H1 (cell line): ENCODE measurements around the gene RRBP1. TPM values are rescaled to one million over a fixed set of nuclear protein-coding genes. Genes with fewer than 3 reads are reported as not detected.

ENCODE experiments used
- CTCF ChIA-PET: fragments of 300-600 bp; sonication (Branson Sonifier 250); formaldehyde crosslinking; loops from one replicate; lab custom pipeline; 2021; ENCODE audit not compliant: partially characterized antibody; lab: Charles Lee
- POLR2A ChIA-PET: fragments of 300-600 bp; sonication (Branson Sonifier 250); formaldehyde crosslinking; loops from one replicate; lab custom pipeline; 2021; ENCODE audit warnings: inconsistent platforms; ENCODE audit not compliant: partially characterized antibody; lab: Charles Lee
- DNase-seq, 2 experiments: peaks; one replicate each; pipeline versions ENCODE4 v3.0.0 to v3.0.0-alpha.2; 2010 to 2022; ENCODE audit warnings: low spot score in 2 of 2, low read depth in 1 of 2, mixed read lengths in 1 of 2
- FAIRE-seq: peaks from 2 replicates; lab custom pipeline; 2011; peaks lifted over from hg19 to GRCh38; lab: Jason Lieb, UNC
- H2AFZ ChIP-seq: 2 replicates; pipeline ENCODE4 v1.8.1; 2012; ENCODE audit warnings: low read length, inconsistent platforms
- H2AK5ac ChIP-seq: 2 replicates; pipeline ENCODE4 v1.6.1; 2013; ENCODE audit warnings: low read depth, low read length
- H2BK120ac ChIP-seq: replicated peaks from 2 replicates; pipeline ENCODE3; 2013; ENCODE audit warnings: low read depth, low read length, inconsistent platforms
- H2BK12ac ChIP-seq: 2 replicates; pipeline ENCODE4 v1.6.1; 2013; ENCODE audit warnings: low read depth, low read length
- H2BK15ac ChIP-seq: 2 replicates; pipeline ENCODE4 v1.6.1; 2013; ENCODE audit warnings: low read length
- H2BK20ac ChIP-seq: 2 replicates; pipeline ENCODE4 v1.6.1; 2013; ENCODE audit warnings: low read length
- H2BK5ac ChIP-seq: 2 replicates; pipeline ENCODE4 v1.6.1; 2013; ENCODE audit warnings: low read depth, low read length
- H3K14ac ChIP-seq: 2 replicates; pipeline ENCODE4 v1.6.1; 2013; ENCODE audit warnings: inconsistent platforms; ENCODE audit not compliant: insufficient read length
- H3K18ac ChIP-seq: 2 replicates; pipeline ENCODE4 v1.6.1; 2013; ENCODE audit warnings: low read length; ENCODE audit errors: extremely low read depth
- H3K23ac ChIP-seq: 2 replicates; pipeline ENCODE4 v1.6.1; 2013; ENCODE audit warnings: inconsistent platforms; ENCODE audit not compliant: insufficient read length
- H3K23me2 ChIP-seq: 2 replicates; pipeline ENCODE4 v1.6.1; 2013; ENCODE audit warnings: low read depth, low read length
- H3K27ac ChIP-seq: 2 replicates; pipeline ENCODE4 v1.6.1; 2011; ENCODE audit warnings: low read depth, low read length, inconsistent platforms
- H3K27me3 ChIP-seq, 4 experiments: replicated peaks in 1 of 4; 1 replicate in 1 of 4; 2 replicates in 3 of 4; pipeline versions ENCODE4 v1.6.1 to v1.8.1; 2011 to 2013; ENCODE audit warnings: low read length in 3 of 4, mild to moderate bottlenecking in 3 of 4, inconsistent platforms in 2 of 4, mixed read lengths in 2 of 4, moderate library complexity in 1 of 4; ENCODE audit not compliant: control insufficient read depth in 3 of 4, insufficient read depth in 3 of 4; ENCODE audit errors: extremely low read depth in 1 of 4
- H3K36me3 ChIP-seq, 4 experiments: 2 replicates each; pipeline versions ENCODE4 v1.6.1 to v1.8.1; 2011 to 2013; ENCODE audit warnings: mild to moderate bottlenecking in 4 of 4, low read length in 3 of 4, moderate library complexity in 2 of 4, control low read depth in 1 of 4, inconsistent platforms in 1 of 4; ENCODE audit not compliant: insufficient read depth in 4 of 4, control insufficient read depth in 2 of 4
- H3K4ac ChIP-seq: replicated peaks from 2 replicates; pipeline ENCODE3; 2013; ENCODE audit warnings: low read length, low read depth, mixed read lengths, inconsistent platforms; ENCODE audit not compliant: insufficient read length
- H3K4me1 ChIP-seq, 4 experiments: replicated peaks in 1 of 4; 1 replicate in 1 of 4; 2 replicates in 3 of 4; pipeline versions ENCODE4 v1.6.1 to v1.8.1; 2011 to 2013; ENCODE audit warnings: low read length in 3 of 4, inconsistent platforms in 2 of 4, mixed read lengths in 1 of 4; ENCODE audit not compliant: insufficient read depth in 4 of 4, control insufficient read depth in 3 of 4
- H3K4me2 ChIP-seq, 2 experiments: 2 replicates each; pipeline versions ENCODE4 v1.6.1 to v1.8.1; 2011 to 2013; ENCODE audit warnings: low read depth in 2 of 2, low read length in 2 of 2, control low read depth in 1 of 2, inconsistent platforms in 1 of 2, mild to moderate bottlenecking in 1 of 2; ENCODE audit not compliant: insufficient read depth in 1 of 2
- H3K4me3 ChIP-seq, 4 experiments: fragments of 200-600, 300-600 bp in 1 of 4; sonication (generic), shearing (Covaris generic), sonication (Bioruptor Twin) in 1 of 4; 2 replicates each; pipeline versions ENCODE4 v1.5.1 to v1.8.1; 2011 to 2016; ENCODE audit warnings: low read length in 4 of 4, low read depth in 3 of 4, control low read depth in 2 of 4, inconsistent platforms in 2 of 4, mild to moderate bottlenecking in 2 of 4, mixed read lengths in 1 of 4, moderate library complexity in 1 of 4; ENCODE audit not compliant: insufficient read depth in 2 of 4; ENCODE audit errors: extremely low read depth in 1 of 4
- H3K56ac ChIP-seq: replicated peaks from 2 replicates; pipeline ENCODE3; 2013; ENCODE audit warnings: low read depth, mild to moderate bottlenecking, mixed read lengths, low read length, inconsistent platforms; ENCODE audit not compliant: insufficient read length
- H3K79me1 ChIP-seq: 2 replicates; pipeline ENCODE4 v1.6.1; 2013; ENCODE audit warnings: low read depth, low read length, control low read depth
- H3K79me2 ChIP-seq, 2 experiments: 2 replicates each; pipeline versions ENCODE4 v1.6.1 to v1.8.1; 2012 to 2013; ENCODE audit warnings: low read length in 2 of 2, mild to moderate bottlenecking in 2 of 2, inconsistent platforms in 1 of 2; ENCODE audit not compliant: insufficient read depth in 2 of 2, control insufficient read depth in 1 of 2
- H3K9ac ChIP-seq, 4 experiments: replicated peaks in 1 of 4; 1 replicate in 1 of 4; 2 replicates in 3 of 4; pipeline versions ENCODE4 v1.6.1 to v1.8.1; 2011 to 2013; ENCODE audit warnings: low read depth in 3 of 4, low read length in 3 of 4, control low read depth in 2 of 4, mild to moderate bottlenecking in 2 of 4, moderate library complexity in 2 of 4, inconsistent platforms in 1 of 4; ENCODE audit errors: extremely low read depth in 1 of 4
- H3K9me3 ChIP-seq, 2 experiments: 2 replicates each; pipeline versions ENCODE4 v1.6.1 to v1.8.1; 2012 to 2013; ENCODE audit warnings: mild to moderate bottlenecking in 2 of 2, moderate library complexity in 2 of 2, control low read depth in 1 of 2, inconsistent platforms in 1 of 2, low read depth in 1 of 2, low read length in 1 of 2, mixed read lengths in 1 of 2; ENCODE audit not compliant: insufficient read depth in 2 of 2
- H4K20me1 ChIP-seq, 2 experiments: replicated peaks in 1 of 2; 2 replicates each; pipeline versions ENCODE3 to v1.8.1; 2011 to 2013; ENCODE audit warnings: inconsistent platforms in 2 of 2, low read length in 2 of 2, mild to moderate bottlenecking in 1 of 2; ENCODE audit not compliant: insufficient read depth in 2 of 2, control insufficient read depth in 1 of 2
- H4K5ac ChIP-seq: 2 replicates; pipeline ENCODE4 v1.6.1; 2013; ENCODE audit warnings: low read length, low read depth, mixed read lengths, inconsistent platforms; ENCODE audit not compliant: insufficient read length
- H4K8ac ChIP-seq: 2 replicates; pipeline ENCODE4 v1.8.0; 2013; ENCODE audit warnings: mild to moderate bottlenecking, moderate library complexity, low read length, inconsistent platforms; ENCODE audit not compliant: insufficient read depth; ENCODE audit errors: extremely low read depth
- H4K91ac ChIP-seq: replicated peaks from 2 replicates; pipeline ENCODE3; 2013; ENCODE audit warnings: low read length, mixed read lengths, inconsistent platforms; ENCODE audit not compliant: insufficient read length
- BCL11A ChIP-seq, 2 experiments: IDR thresholded peaks; one replicate each; pipeline ENCODE4 v1.6.1; 2011; ENCODE audit warnings: low read depth in 2 of 2, low read length in 2 of 2, mild to moderate bottlenecking in 2 of 2
- CBX5 ChIP-seq: fragments of 300-800, 300-1000 bp; sonication (generic); IDR thresholded peaks from 2 replicates; pipeline ENCODE4 v1.7.1; 2016; ENCODE audit warnings: antibody characterized with exemption, low read length, low read depth
- CHD1 ChIP-seq: IDR thresholded peaks from 2 replicates; pipeline ENCODE4 v1.6.1; 2012; ENCODE audit warnings: low read depth, low read length, improper control_type of control experiment
- CHD2 ChIP-seq: IDR thresholded peaks from 2 replicates; pipeline ENCODE4 v1.6.1; 2012; ENCODE audit warnings: low read length, improper control_type of control experiment
- CTCF ChIP-seq, 3 experiments: IDR thresholded peaks; 1 replicate in 2 of 3; 2 replicates in 1 of 3; pipeline versions ENCODE4 v1.5.1 to v1.6.1; 2011; ENCODE audit warnings: low read length in 3 of 3, mild to moderate bottlenecking in 3 of 3, inconsistent platforms in 2 of 3, low read depth in 1 of 3, moderate library complexity in 1 of 3; ENCODE audit not compliant: insufficient read depth in 1 of 3; ENCODE audit errors: control extremely low read depth in 1 of 3
- EZH2 ChIP-seq: fragments of 200-600 bp; sonication (generic); IDR thresholded peaks from 2 replicates; pipeline ENCODE4 v1.7.1; 2012; ENCODE audit warnings: low read depth, mild to moderate bottlenecking, moderate library complexity, low read length, inconsistent platforms; ENCODE audit not compliant: severe bottlenecking
- JUND ChIP-seq: IDR thresholded peaks from 2 replicates; pipeline ENCODE4 v1.6.1; 2011; ENCODE audit warnings: mild to moderate bottlenecking, improper control_type of control experiment, low read length
- KDM4A ChIP-seq: IDR thresholded peaks from one replicate; pipeline ENCODE4 v1.7.1; 2012; ENCODE audit warnings: low read depth, mild to moderate bottlenecking, moderate library complexity, low read length, inconsistent platforms; ENCODE audit not compliant: severe bottlenecking
- MAFK ChIP-seq: IDR thresholded peaks from 2 replicates; pipeline ENCODE4 v1.6.1; 2012; ENCODE audit warnings: low read depth, mild to moderate bottlenecking, improper control_type of control experiment, low read length
- RFX5 ChIP-seq: IDR thresholded peaks from 2 replicates; pipeline ENCODE4 v1.6.1; 2011; ENCODE audit warnings: low read depth, low read length, improper control_type of control experiment, borderline replicate concordance
- SAP30 ChIP-seq: fragments of 300-600 bp; sonication (generic); IDR thresholded peaks from 2 replicates; pipeline ENCODE4 v1.7.1; 2012; ENCODE audit warnings: low read length, moderate library complexity, mild to moderate bottlenecking, inconsistent platforms; ENCODE audit not compliant: insufficient read depth, insufficient replicate concordance
- SIX5 ChIP-seq: IDR thresholded peaks from 2 replicates; pipeline ENCODE4 v1.6.1; 2011; ENCODE audit warnings: mild to moderate bottlenecking, low read depth, low read length
- WGBS, 2 experiments: shearing (Covaris generic) in 1 of 2; methylation state at CpG; one replicate each; pipeline versions ENCODE4 v1.1.6 to v1.1.7; 2013 to 2015; ENCODE audit warnings: low lambda C conversion rate in 2 of 2, mixed read lengths in 2 of 2, inconsistent platforms in 1 of 2, low coverage in 1 of 2, missing lambda C conversion rate in 1 of 2; ENCODE audit not compliant: insufficient replicate concordance in 2 of 2, insufficient coverage in 1 of 2, insufficient read length in 1 of 2; ENCODE audit errors: extremely low coverage in 1 of 2, missing lambda C conversion rate in 1 of 2; 5-methylcytosine and 5-hydroxymethylcytosine counted together
- polyA plus RNA-seq, 7 experiments: library from polyadenylated mRNA; depleted of rRNA in 3 of 7; stranded (reverse) in 5 of 7; unstranded in 2 of 7; fragments of >200 nt in 5 of 7; fragments of 200-250 nt in 2 of 7; gene quantifications; 1 replicate in 5 of 7; 2 replicates in 1 of 7; 4 replicates in 1 of 7; pipeline versions ENCODE4 v1.2.1 to v1.2.3, GENCODE V29; 2011 to 2013; ENCODE audit warnings: missing spikeins in 2 of 7, mixed read lengths in 2 of 7
- total RNA-seq: library from RNA; stranded (reverse); fragmentation: NEBNext Ultra II Directional; extraction: Animal tissue kit (Norgen Biotek cat#: 25700); gene quantifications from 2 replicates; pipeline ENCODE4 v1.2.1, GENCODE V29; 2021

The RRBP1 gene
- total and polyA plus RNA-seq, 2 of the 8 experiments (the other 6 are each of a cell fraction or from before 2014, with no cell fraction given) = 15.9 to 157 TPM

GRCh38 chr20:17667445-17667844 lies 14.6 kb downstream of the RRBP1 start:
- no peak overlapping the region for H4K8ac ChIP-seq
- peaks cover 0 to 3% (median 2%) of the 10 kb centered on the region in 4 experiments; a peak in 3 of 7 replicates for H3K4me1 ChIP-seq
- no peak overlapping the region for H2BK20ac ChIP-seq
- peaks cover 6 to 12% of the 10 kb centered on the region in 2 experiments for H4K20me1 ChIP-seq
- no peak for DNase-seq
- WGBS, 2 experiments = 82% methylated on average over 3 of the region's 3 CpGs; no CpG with 5 or more reads in 1 of the 2 experiments
- H3K4me3 ChIP-seq = no peak overlapping the region
- no peak overlapping the region for H2AFZ ChIP-seq
- no peaks in the 10 kb centered on the region for H3K23me2 ChIP-seq
- H3K4me2 ChIP-seq = no peak overlapping the region
- H3K9ac ChIP-seq = no peak overlapping the region
- H3K9me3 ChIP-seq = no peaks in the 10 kb centered on the region
- H4K91ac ChIP-seq = no peak overlapping the region
- no peak overlapping the region for H2AK5ac ChIP-seq
- H3K14ac ChIP-seq = no peak overlapping the region
- no peak overlapping the region for H3K27ac ChIP-seq
- no peaks in the 10 kb centered on the region; a peak in 1 of 8 replicates for H3K36me3 ChIP-seq
- H3K79me1 ChIP-seq = peaks cover 7% of the 10 kb centered on the region
- H3K23ac ChIP-seq = no peak overlapping the region
- H2BK15ac ChIP-seq = no peak overlapping the region
- H4K5ac ChIP-seq = no peak overlapping the region
- CTCF ChIA-PET = interaction anchor here (0.7 to 5.2 kb wide), 6 partner anchors 12 to 230 kb away, joined by 3 to 26 read pairs (median 5); no protein-coding TSS in a partner anchor
- H2BK12ac ChIP-seq = no peak overlapping the region
- no peaks in the 10 kb centered on the region for H3K27me3 ChIP-seq
- no peak overlapping the region for H2BK120ac ChIP-seq
- H2BK5ac ChIP-seq = no peak overlapping the region
- no peak overlapping the region for H3K4ac ChIP-seq
- POLR2A ChIA-PET = interaction anchor here (0.6 to 3.2 kb wide), 3 partner anchors 9 to 302 kb away, joined by 3 to 21 read pairs (median 4); no protein-coding TSS in a partner anchor
- H3K56ac ChIP-seq = no peak overlapping the region
- FAIRE-seq = no peak
- no peak overlapping the region for H3K18ac ChIP-seq
- peaks cover 5 to 96% of the 10 kb centered on the region in 2 experiments for H3K79me2 ChIP-seq
- no peak for TF ChIP-seq RFX5
- TF ChIP-seq MAFK = no peak
- TF ChIP-seq EZH2 = no peak
- TF ChIP-seq CBX5 = no peak
- TF ChIP-seq BCL11A (IDR thresholded peaks at IDR 0.05; ENCODE audit: low read depth in 2 of 2, low read length in 2 of 2) = no peak
- TF ChIP-seq JUND = no peak
- TF ChIP-seq KDM4A = no peak
- no peak for TF ChIP-seq CHD2
- no peak for TF ChIP-seq SIX5
- no peak for TF ChIP-seq CHD1
- TF ChIP-seq SAP30 = no peak
- no peak for TF ChIP-seq CTCF (IDR thresholded peaks at IDR 0.05; ENCODE audit: control extremely low read depth in 1 of 3, insufficient read depth in 1 of 3, low read depth in 1 of 3, low read length in 3 of 3)
